ENCODE data around the gene DMD.

The DMD gene

DNA sequence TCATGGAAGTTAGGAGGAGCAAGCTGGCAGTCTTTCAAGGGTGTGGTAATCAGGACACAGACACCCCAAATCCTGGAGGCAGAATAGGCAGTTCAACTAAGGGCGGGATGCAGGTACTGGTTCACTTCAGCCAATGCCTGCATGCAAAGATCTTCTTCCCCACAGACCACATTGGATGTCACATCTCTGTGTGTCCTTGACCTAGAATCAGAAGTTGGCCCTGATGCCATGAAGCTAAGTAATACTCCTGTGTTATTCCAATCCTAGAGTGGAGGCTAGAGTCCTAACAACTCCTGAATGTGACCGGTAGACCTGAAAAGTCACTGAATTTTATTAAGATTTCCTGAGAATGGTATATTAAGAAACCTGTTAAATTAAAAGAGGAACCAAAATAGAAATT lies 165.5 kb downstream of the DMD start:
- in situ Hi-C loops (cut with MboI; ENCODE audit: low sequenced_read_pairs) = no loop called here

DNA sequence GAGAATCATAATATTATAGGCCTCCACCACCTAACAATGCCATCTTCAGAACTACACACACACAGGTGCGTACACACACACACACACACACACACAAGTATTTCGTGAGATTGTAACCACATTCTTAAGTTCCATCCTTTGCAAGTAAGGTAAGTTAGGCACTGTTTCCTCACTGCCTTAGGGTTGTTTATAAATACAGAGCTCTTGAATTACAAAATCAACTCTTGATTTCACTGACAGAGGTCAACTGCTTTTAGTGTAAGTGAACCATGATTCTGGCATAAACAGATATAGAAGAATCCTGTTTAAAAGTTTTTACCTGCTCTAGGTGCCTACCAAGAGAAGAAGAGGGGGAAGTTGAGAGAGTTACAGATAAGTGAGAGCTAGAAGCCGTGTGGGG lies 166.1 kb downstream of the DMD start:
- in situ Hi-C loops (cut with MboI; ENCODE audit: low sequenced_read_pairs) = no loop called here

DNA sequence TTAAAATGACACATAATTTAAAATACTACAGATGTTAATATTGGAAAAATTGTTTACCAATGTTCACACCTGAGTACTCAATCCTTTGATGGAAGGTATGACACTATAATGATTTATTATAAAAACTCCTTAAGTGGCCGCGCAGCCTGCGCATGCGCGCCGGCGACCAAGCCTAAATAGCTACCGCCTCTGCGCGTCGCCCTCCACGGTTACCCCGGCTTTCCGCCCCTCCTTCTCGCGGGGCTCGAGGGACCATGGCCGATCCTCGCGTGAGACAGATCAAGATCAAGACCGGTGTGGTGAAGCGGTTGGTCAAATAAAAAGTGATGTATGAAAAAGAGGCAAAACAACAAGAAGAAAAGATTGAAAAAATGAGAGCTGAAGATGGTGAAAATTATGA lies 170.2 kb downstream of the DMD start:
- in situ Hi-C loops (cut with MboI; ENCODE audit: low sequenced_read_pairs) = no loop called here

DNA sequence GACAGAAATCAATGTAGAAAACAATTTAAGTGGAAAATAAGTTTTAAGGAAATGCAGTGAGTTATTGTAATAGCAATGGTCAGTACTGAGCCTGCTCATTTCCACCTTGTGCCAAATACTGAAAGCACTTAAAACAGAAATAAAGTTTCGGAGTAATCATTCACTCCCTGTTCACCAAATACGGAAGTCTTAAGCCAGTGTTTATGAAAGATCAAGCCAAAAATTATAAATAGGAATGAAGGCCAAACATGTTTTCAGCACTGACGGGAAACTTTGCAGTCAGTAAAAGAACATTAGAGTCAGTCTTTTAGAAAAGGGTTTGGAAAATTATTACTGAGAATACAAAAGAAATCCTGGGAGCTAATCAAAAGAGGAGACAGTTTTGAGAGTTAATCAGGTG lies 178.6 kb downstream of the DMD start:
- in situ Hi-C loops (cut with MboI; ENCODE audit: low sequenced_read_pairs) = no loop called here

DNA sequence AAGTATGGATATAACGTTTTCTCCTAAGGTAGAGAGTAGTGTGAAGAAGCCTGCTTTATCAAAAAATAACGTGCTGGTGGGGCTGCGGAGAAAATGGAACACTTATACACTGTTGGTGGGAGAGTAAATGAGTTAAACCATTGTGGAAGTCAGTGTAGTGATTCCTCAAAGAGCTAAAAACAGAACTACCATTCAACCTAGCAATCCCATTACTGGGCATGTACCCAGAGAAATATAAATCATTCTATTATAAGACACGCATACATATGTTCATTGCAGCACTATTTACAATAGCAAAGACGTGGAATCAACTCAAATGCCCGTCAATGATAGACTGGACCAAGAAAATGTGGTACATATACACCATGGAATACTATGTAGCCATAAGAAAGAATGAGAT lies 196.4 kb downstream of the DMD start:
- in situ Hi-C loops (cut with MboI; ENCODE audit: low sequenced_read_pairs) = no loop called here

DNA sequence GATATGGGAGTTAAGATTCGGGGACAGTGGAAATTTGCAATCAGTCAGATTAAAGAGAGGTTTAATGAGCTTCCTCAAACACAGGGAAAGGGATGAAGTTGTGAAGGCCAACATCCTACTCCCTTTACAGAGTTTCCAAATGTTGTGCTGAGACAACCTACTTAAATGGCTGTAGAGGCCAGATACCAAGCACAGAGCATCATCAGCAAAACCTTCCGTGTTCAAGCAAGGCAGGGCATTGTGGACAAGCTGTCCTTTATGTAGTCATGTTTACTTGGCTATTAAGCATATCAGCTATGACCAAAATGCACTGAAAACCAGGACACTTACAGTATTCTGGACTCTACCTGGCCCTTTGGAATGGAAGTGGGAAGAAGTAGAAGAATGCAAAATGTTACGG lies 197.3 kb downstream of the DMD start:
- in situ Hi-C loops (cut with MboI; ENCODE audit: low sequenced_read_pairs) = no loop called here

DNA sequence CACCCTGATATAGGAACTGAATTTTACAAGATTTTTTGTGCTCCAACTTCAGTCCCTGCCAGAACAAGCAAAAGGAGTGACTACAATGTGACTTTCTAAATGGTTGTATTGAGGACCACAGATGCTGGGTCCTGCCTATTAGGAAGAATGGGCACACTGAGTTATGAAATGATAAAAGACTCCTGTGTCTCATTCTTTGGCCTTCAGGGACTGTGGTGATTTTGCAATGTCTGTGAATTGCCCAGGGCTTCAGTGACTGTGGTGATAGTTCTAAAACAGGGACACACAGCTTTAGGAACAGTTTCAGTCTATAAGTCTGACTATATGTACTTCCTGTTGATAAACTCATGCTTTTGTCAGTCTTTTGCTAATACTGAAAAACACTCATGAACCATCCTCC lies 210.2 kb downstream of the DMD start:
- in situ Hi-C loops (cut with MboI; ENCODE audit: low sequenced_read_pairs) = no loop called here

DNA sequence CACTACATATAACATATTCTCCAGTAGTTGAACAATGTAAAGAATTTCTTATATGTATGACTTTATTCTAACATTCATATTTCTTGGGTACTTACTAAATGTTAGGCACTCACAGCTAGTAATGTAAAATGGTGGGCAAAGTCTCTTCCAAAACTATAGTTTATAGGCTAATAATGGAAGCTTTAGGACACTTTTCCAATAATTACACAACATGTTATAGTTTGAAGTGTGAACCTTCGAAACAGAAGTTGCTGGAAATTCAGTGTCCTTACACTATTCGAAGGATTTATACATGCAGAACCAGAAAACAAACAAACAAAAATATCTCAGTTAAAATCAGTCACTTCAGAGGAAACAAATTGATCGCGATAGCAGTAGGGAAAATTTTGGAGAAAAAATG lies 212.6 kb downstream of the DMD start:
- in situ Hi-C loops (cut with MboI; ENCODE audit: low sequenced_read_pairs) = no loop called here

DNA sequence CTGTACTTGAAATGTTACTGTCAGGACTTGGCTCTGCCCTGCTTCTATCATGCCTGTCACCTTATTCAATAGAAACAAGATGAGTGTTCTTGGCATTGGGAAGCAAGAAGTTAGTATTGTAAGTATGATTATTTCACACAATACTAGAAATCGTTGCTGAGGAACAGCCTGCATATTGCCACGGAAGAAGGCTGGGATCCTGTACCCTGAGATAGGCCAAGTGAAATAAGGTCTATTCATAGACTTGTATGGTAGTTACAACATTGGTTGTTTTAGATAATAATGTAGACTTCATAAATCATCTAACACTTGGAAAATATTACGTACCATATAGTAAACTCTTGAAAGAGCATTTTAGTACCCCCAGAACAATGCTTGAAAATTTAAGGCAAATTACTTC lies 215.9 kb downstream of the DMD start:
- in situ Hi-C loops (cut with MboI; ENCODE audit: low sequenced_read_pairs) = no loop called here

DNA sequence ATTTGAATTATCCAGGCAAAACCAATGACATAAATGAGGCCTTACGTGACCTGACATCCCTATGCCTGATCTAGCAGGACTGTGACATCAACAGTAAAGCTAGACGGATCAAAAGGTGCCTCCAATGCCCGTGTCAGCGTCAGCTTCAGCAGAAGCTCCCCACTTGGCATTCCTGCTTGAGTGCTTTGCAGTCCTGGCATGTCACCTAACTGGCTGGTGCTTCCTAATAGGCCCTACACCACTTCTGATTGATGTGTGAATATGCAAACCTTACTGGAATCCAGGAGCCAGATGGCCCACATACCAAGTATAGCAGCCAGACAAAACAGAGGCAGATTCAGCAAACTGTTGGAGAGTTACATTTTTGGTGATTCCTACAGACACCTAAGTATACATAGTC lies 224.2 kb downstream of the DMD start:
- in situ Hi-C loops (cut with MboI; ENCODE audit: low sequenced_read_pairs) = no loop called here

DNA sequence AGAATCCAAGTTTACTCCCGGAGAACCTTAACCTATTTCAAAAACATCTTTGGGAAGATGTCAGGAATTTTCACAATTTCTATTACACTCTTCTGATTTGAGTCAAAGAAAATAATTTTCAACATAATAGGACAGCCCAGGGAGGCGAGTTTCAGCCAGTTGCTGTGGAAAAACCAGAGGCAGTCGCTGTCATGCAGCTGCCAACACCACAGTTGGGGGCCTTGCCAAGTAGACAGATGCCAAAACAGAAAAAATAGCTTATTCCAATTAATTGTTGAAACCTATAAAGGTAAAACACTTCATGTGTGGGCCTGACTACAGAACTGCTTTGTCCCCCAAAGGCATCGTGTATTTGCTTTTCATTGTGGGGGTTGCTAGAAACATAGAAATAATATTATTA lies 225.8 kb downstream of the DMD start:
- in situ Hi-C loops (cut with MboI; ENCODE audit: low sequenced_read_pairs) = no loop called here

DNA sequence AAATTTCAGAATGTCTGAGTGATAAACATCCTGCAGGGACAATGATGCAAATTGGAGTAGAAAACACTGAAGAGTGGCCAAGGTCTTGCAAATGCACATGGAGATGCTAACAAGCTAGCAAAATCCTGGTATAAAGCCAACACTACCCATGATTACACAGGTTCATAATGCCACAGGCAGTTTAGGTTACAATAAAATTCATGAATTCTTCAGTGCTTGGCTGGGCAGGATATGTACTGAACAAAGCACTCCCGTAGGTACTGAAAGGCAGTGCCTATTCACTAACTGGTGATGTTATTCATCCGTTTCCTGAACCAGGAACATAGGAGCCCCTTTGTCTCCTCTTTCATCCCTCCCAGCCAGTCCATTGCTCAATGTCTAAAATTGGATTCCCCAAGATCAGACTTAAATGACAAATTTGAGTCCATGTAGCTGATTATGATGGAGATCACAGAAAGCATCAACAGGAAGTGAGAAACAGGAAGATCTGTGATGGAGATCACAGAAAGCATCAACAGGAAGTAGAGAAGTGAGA lies 244.5 kb downstream of the DMD start:
- in situ Hi-C loops (cut with MboI; ENCODE audit: low sequenced_read_pairs) = no loop called here

DNA sequence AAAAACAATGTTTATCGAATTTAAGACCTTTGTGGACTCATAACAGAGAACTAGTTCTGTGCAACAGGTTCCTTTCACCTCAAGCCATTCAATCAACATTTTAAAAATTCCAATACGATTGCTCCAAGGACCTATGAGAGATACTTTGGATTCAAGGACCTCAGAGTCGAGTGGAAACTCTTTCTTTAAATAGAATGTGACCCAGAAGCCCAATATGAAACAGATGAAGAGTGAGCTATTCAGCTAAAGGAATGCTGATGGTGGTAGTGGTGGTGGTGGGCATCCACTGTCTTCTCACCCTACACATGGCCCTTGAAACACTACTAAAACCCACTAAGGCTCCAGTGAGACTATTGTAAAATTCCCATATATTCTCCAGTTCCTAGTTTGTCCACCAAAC lies 257.2 kb downstream of the DMD start:
- in situ Hi-C loops (cut with MboI; ENCODE audit: low sequenced_read_pairs) = no loop called here

DNA sequence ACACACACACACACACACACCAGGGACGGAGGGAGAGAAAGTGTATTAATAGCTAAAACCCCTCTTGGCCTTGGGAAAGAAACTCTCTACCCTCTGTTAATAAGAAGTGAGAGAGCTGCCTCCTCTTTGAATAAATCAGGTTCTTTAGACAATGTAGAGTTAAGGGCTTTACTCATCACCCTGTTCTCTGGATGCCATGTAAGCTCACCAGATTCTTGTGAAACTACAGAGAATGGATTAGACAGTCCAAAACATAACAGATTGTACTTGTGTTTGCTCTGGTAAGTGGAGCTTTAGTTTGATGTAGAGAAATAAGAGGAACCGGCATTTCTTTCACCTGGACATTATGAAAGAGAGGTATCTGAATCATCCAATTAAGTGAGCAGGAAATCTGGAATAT lies 263.2 kb downstream of the DMD start:
- in situ Hi-C loops (cut with MboI; ENCODE audit: low sequenced_read_pairs) = no loop called here

DNA sequence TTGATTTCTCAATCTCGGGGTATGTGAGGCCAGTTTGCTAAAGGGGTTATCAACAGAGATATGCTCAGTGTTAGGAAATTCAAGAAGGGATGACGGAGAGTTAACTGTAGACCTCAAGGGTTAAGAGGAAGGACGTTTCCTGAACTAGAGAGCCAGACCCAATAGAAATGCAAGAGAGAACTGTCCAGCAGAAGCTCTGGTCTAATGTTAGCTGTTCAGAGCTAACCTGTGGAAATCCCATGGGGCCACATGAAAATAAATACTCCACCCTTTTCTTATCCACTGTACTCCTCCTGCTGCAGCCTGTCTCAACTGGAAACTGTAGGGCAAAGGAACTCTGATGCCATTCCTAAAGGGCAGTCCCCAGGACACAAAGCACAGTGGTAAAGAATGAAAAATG lies 274.3 kb downstream of the DMD start:
- in situ Hi-C loops (cut with MboI; ENCODE audit: low sequenced_read_pairs) = no loop called here

DNA sequence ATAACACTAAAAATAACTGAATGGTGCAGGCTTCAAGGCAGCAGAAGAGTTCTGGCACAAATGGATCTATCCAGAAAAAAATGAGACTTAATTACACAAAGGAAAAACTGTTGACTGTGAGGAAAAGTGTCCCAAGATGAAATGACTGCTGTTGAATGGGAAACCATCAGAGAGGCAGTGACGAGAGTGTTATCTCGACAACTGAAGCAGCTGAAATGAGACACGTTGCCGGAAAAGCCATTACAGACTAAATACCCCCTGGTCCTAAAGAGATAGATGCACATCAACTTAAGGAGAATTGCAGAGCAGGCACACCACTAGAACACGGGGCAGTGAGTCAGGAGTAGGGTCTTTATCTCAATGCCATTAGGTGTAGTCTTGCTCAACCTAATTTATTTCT lies 277.8 kb downstream of the DMD start:
- in situ Hi-C loops (cut with MboI; ENCODE audit: low sequenced_read_pairs) = no loop called here

DNA sequence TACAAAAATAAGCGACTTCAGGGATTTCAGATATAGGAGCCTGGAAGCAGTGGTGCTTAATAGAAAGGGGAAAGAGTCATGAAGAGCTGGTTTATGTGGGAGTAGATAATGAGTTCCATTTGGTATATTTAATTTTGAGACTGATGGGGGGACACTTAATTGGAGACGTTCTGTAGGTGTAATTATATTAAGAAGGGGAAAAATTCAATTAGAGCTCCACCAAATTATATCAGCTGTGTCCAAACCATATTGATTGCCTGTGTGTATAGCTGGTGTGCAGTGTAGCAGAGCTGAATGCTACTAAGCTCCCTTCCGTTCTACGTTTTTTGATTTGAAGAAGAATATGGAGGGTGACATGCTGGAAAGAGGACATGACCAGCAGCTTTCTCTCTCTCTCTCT lies 282.3 kb downstream of the DMD start:
- in situ Hi-C loops (cut with MboI; ENCODE audit: low sequenced_read_pairs) = no loop called here

DNA sequence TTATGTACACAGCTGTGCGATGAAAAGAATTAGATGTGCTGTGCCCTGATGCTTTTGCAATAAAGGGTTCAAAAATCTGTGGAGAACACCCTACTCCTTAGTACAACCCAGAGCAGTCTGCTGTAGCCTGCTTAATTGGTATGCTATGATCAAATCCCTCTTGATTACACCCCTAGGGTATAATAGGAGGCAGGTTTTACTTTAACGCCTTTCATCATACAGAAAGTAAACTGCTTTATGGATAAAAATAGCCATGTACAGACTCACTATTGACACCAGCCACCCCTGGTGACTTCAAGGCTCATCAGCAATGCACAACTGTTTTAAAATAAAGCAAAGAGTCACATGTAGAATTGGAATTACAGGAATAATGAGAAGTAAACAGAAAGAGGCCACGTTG lies 315.3 kb downstream of the DMD start:
- in situ Hi-C loops (cut with MboI; ENCODE audit: low sequenced_read_pairs) = no loop called here

DNA sequence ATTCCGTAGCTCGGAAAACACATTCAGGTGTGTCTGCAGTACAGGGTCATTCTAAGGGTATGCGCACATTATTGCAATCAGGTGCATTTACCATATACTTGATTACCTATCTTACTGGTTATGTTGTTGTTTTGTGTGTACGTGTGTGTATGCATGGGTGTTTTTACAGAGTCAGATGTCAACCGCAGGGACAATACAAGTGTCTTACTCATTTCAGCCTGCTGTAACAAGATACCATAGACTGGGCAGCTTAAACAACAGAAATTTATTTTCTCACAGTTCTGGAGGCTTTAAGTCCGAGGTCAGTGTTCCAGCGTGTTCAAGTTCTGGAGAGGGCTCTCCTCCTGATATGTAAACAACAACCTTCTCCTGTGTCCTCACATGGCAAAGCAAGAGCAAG lies 316.7 kb downstream of the DMD start:
- in situ Hi-C loops (cut with MboI; ENCODE audit: low sequenced_read_pairs) = no loop called here

DNA sequence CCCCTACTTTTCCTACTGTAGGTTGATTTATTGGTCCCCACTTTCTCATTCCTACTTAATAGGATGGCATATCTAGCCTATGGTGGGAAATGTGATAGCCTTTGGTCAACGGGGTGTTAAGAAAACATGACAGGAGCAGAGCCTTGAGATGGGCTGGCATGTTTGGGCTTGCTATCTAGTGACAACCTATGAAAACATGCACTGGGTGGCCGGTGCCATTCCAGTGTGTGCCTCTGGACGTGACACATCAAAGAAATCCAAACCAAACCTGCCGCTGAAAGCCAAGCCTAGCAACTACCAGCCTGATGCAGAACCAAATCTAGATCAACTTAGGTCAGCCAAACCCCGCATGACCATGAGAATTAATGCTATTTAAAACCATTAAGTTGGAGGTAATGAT lies 317.6 kb downstream of the DMD start:
- in situ Hi-C loops (cut with MboI; ENCODE audit: low sequenced_read_pairs) = no loop called here

DNA sequence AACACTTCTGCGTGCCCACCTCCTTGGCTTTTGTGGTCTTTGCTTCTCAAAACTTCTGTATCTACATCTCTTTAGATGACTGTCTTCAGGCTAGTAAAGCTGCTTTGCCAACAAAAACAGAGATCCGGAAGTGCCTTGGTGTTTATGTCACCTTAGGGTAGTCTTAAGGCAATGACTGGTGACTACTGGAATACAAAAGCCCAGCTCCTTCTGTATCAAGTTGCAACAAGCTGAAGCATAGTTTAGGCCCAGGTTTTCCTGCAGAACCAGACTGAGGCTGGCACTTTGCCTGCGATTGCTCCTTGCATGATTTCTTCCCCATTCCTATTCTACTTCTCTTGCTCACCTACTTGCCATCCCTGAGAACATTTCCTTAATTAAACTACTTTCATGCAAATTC lies 333.8 kb downstream of the DMD start:
- in situ Hi-C loops (cut with MboI; ENCODE audit: low sequenced_read_pairs) = no loop called here

DNA sequence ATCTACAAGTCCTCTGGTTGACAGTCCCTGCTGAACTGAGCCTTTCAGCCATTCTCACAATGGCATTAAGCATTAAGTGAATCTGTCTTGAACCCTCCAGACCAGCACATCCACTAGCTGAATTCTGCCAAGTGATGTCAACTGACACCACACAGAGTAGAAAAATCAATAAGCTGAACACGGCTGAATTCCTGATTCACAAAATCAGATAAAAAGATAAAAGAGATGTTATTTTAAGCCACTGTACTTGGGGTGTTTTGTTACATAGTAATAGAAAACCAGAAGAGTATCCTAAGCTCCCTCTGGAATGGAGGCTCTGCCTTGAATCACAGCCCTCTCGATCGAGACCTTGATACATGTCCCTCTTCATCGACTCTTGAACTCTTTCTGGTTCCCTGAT lies 336.5 kb downstream of the DMD start:
- in situ Hi-C loops (cut with MboI; ENCODE audit: low sequenced_read_pairs) = no loop called here

DNA sequence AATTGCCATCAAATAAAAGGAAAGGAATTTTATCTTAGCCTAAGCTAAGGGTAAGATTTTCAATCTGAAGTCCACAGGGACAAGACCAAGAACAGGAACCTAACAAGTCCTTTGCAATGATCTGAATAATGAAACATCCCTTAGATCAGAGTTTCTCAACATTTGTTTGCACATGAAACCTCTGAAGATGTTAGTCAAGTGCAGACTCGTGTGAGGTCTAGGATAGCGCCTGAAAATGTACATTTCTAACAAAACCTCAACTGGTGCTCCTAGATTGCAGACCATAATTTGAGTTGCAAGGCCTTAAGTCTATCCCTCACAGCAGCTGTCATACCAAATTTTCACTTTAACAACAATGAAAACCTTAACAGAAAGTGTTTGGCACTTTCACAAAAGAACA lies 337.6 kb downstream of the DMD start:
- in situ Hi-C loops (cut with MboI; ENCODE audit: low sequenced_read_pairs) = no loop called here

DNA sequence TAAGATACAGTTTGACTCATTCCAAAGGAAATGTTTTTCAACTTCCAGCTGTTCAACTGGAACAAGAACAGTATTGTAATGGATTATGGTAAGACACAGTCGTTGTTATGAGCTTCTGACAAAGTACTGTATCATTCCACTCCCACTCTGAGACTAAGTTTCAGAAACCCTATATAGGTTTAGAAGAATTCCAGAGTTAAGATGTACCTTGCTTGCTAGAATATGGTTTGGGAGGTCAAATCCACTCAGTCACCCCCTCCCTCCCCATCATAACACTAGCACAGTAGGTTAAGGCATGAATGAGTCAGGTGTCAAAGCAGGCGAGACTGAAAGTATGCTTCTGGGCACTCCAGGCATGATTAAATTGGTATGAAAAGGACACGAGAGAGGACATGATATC lies 339.7 kb downstream of the DMD start:
- in situ Hi-C loops (cut with MboI; ENCODE audit: low sequenced_read_pairs) = no loop called here
